Mesothelial cell of epicardium (in vitro differentiated cells): Measurements from ENCODE around the gene MYPN. TPM values are rescaled to one million over a fixed set of nuclear protein-coding genes. Genes with fewer than 3 reads are reported as not detected.

Experiments used
- DNase-seq, 2 experiments: peaks; one replicate each; pipeline ENCODE4 v3.0.0; 2021; ENCODE audit warnings: low spot score in 2 of 2; ENCODE audit not compliant: unreplicated experiment in 2 of 2
- H3K27ac Mint-ChIP-seq: 2 replicates; pipeline ENCODE4 v1.8.0; 2021; ENCODE audit warnings: mixed read lengths
- H3K27me3 Mint-ChIP-seq: 2 replicates; pipeline ENCODE4 v1.8.0; 2021; ENCODE audit warnings: low read depth, mixed read lengths
- H3K36me3 Mint-ChIP-seq: 2 replicates; pipeline ENCODE4 v1.8.0; 2021; ENCODE audit warnings: mixed read lengths
- H3K4me1 Mint-ChIP-seq: 2 replicates; pipeline ENCODE4 v1.8.0; 2021; ENCODE audit warnings: mixed read lengths
- H3K4me3 Mint-ChIP-seq: 2 replicates; pipeline ENCODE4 v1.8.0; 2021; ENCODE audit warnings: mild to moderate bottlenecking, moderate library complexity, mixed read lengths
- H3K9me3 Mint-ChIP-seq: 2 replicates; pipeline ENCODE4 v1.8.0; 2021; ENCODE audit warnings: mixed read lengths
- CTCF ChIP-seq: fragments of 200-600 bp; sonication (generic); IDR thresholded peaks from one replicate; pipeline ENCODE4 v1.5.0; 2021; ENCODE audit warnings: antibody characterized with exemption; ENCODE audit not compliant: unreplicated experiment
- total RNA-seq: library from RNA; stranded (reverse); gene quantifications from 3 replicates; pipeline ENCODE4 v1.2.1, GENCODE V29; 2021

The MYPN gene
- total RNA-seq, 1 donor from 2014 or later, result not detected

GRCh38 chr10:68233046-68233445, 123.8 kb downstream of the MYPN start:
- Mint-ChIP-seq H3K9me3 (no peaks in the 10 kb centered on the region), H3K36me3 (no peaks in the 10 kb centered on the region), H3K27me3 (peaks cover 50% of the 10 kb centered on the region), H3K4me3 (no peak overlapping the region), H3K27ac (no peak overlapping the region), H3K4me1 (peaks cover 10% of the 10 kb centered on the region)
- no peak for DNase-seq
- TF ChIP-seq CTCF, result no peak

GRCh38 chr10:68235111-68235510, 125.8 kb downstream of the MYPN start:
- H3K9me3 Mint-ChIP-seq, result no peaks in the 10 kb centered on the region
- no peak for TF ChIP-seq CTCF
- no peak overlapping the region for H3K27ac Mint-ChIP-seq
- H3K36me3 Mint-ChIP-seq, result no peaks in the 10 kb centered on the region
- no peak for DNase-seq
- H3K4me1 Mint-ChIP-seq, result peaks cover 10% of the 10 kb centered on the region
- no peak overlapping the region for H3K4me3 Mint-ChIP-seq
- H3K27me3 Mint-ChIP-seq, result peaks cover 34% of the 10 kb centered on the region

- Mint-ChIP-seq H3K4me3 (no peak overlapping the region), H3K27ac (no peak overlapping the region), H3K36me3 (no peaks in the 10 kb centered on the region), H3K4me1 (peaks cover 9% of the 10 kb centered on the region), H3K27me3 (peaks cover 33% of the 10 kb centered on the region), H3K9me3 (no peaks in the 10 kb centered on the region)
- no peak for DNase-seq
- no peak for TF ChIP-seq CTCF
These were observed 126.3 kb downstream of the MYPN start for GRCh38 chr10:68235581-68235980.

DNA sequence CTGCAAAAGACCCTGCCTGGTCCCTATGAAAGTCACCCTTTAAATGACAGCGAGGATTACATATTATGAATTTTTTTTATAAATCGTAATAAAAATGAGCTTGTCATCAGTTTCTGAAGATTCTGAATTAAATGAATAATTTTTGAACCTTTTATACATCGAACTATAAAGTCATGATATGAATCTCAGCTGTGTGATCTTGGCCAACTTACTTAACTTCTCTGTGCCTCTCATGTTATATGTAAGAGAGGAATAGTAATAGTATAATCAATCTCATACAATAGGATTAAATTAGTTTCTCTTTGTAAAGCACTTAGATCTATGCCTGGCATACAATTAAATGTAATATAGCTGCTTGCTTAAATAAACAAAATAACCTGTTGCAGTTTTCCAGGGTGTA, 127.9 kb downstream of the MYPN start:
- Mint-ChIP-seq H3K27me3 (peaks cover 24% of the 10 kb centered on the region), H3K9me3 (no peaks in the 10 kb centered on the region), H3K4me3 (no peak overlapping the region), H3K36me3 (no peaks in the 10 kb centered on the region), H3K27ac (no peak overlapping the region), H3K4me1 (peaks cover under 1% of the 10 kb centered on the region)
- DNase-seq, result no peak
- TF ChIP-seq CTCF, result no peak

- Mint-ChIP-seq H3K4me3 (no peak overlapping the region), H3K27me3 (peaks cover 15% of the 10 kb centered on the region), H3K36me3 (no peaks in the 10 kb centered on the region), H3K9me3 (no peaks in the 10 kb centered on the region), H3K4me1 (no peaks in the 10 kb centered on the region), H3K27ac (no peak overlapping the region)
- DNase-seq, result no peak
- TF ChIP-seq CTCF, result no peak
These were observed 129.1 kb downstream of the MYPN start for GRCh38 chr10:68238371-68238770.

GRCh38 chr10:68239069-68239468, 129.8 kb downstream of the MYPN start:
- H3K4me3 Mint-ChIP-seq, result no peak overlapping the region
- TF ChIP-seq CTCF, result no peak
- no peaks in the 10 kb centered on the region for H3K36me3 Mint-ChIP-seq
- H3K27me3 Mint-ChIP-seq, result peaks cover 12% of the 10 kb centered on the region
- DNase-seq, result no peak
- no peaks in the 10 kb centered on the region for H3K9me3 Mint-ChIP-seq
- no peak overlapping the region for H3K27ac Mint-ChIP-seq
- H3K4me1 Mint-ChIP-seq, result no peaks in the 10 kb centered on the region
